ACC112 (cell line): ENCODE measurements around the gene COPS4.

Experiments used
- H2AFZ ChIP-seq: fragments of 200-600 bp; sonication (generic); one replicate; pipeline ENCODE4 v1.6.0; 2017; ENCODE audit warnings: antibody characterized with exemption, low read length; ENCODE audit not compliant: unreplicated experiment
- H3K27ac ChIP-seq: fragments of 200-600 bp; sonication (generic); 2 replicates; pipeline ENCODE4 v1.5.1; 2014; ENCODE audit warnings: low read depth, mild to moderate bottlenecking, antibody characterized with exemption, low read length, moderate library complexity
- H3K27me3 ChIP-seq: fragments of 200-600 bp; sonication (generic); 2 replicates; pipeline ENCODE4 v1.6.1; 2014; ENCODE audit warnings: mild to moderate bottlenecking, antibody characterized with exemption, low read length, moderate library complexity, mixed read lengths; ENCODE audit not compliant: insufficient read depth
- H3K36me3 ChIP-seq: fragments of 200-600 bp; sonication (generic); 2 replicates; pipeline ENCODE4 v1.6.1; 2016; ENCODE audit warnings: mild to moderate bottlenecking, antibody characterized with exemption, low read length, moderate library complexity, mixed read lengths; ENCODE audit not compliant: insufficient read depth
- H3K4me1 ChIP-seq: fragments of 200-600 bp; sonication (generic); one replicate; pipeline ENCODE4 v1.6.1; 2016; ENCODE audit warnings: low read length, mixed read lengths; ENCODE audit not compliant: insufficient read depth, unreplicated experiment, control insufficient read depth
- H3K4me3 ChIP-seq: fragments of 200-600 bp; sonication (generic); 2 replicates; pipeline ENCODE4 v1.5.1; 2014; ENCODE audit warnings: mild to moderate bottlenecking, low read depth, low read length
- H3K79me2 ChIP-seq: fragments of 200-600 bp; sonication (generic); one replicate; pipeline ENCODE4 v1.6.0; 2016; ENCODE audit warnings: low read length; ENCODE audit not compliant: control insufficient read depth, unreplicated experiment, insufficient read depth

COPS4 gene

DNA sequence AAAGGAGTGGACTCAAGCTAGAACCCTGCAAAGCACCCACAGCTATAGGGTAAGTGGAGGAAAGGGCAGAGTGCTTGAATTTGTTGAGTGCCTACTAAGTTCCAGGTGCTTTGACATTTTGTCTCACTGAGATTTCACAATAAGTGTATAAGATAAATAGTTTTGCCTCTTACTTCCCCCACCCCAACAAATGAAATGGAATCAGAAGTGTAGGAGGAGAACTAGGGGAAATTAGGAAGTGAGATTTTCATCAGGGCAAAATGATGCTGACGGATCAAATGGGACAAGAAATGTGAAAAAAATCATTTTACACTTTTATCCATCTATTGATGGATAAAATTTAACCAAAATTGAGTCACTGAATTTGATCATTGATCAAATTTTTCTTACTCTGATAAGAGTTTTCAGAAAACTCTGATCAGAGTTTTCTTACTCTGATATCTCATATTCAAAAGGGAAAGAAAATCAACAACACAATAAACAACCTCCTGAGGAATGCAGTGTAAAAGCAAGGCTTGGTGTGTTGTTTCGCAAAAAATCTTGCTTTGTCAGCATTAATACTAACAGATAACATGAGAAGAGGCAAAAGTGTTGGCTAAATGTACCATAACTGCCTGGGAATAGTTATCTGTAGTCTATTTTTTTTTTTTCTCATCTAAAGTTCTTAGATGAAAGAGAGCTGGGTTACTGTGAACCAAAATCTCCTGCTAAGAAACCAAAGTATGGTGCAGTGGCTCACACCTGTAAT lies 54.6 kb downstream of the COPS4 start:
- no peaks in the 10 kb centered on the region for H3K79me2 ChIP-seq
- H3K27me3 ChIP-seq = no peaks in the 10 kb centered on the region
- H3K4me1 ChIP-seq = no peaks in the 10 kb centered on the region
- H3K36me3 ChIP-seq = no peaks in the 10 kb centered on the region
- H3K4me3 ChIP-seq = no peak overlapping the region
- H2AFZ ChIP-seq = no peak overlapping the region
- H3K27ac ChIP-seq = no peak overlapping the region

DNA sequence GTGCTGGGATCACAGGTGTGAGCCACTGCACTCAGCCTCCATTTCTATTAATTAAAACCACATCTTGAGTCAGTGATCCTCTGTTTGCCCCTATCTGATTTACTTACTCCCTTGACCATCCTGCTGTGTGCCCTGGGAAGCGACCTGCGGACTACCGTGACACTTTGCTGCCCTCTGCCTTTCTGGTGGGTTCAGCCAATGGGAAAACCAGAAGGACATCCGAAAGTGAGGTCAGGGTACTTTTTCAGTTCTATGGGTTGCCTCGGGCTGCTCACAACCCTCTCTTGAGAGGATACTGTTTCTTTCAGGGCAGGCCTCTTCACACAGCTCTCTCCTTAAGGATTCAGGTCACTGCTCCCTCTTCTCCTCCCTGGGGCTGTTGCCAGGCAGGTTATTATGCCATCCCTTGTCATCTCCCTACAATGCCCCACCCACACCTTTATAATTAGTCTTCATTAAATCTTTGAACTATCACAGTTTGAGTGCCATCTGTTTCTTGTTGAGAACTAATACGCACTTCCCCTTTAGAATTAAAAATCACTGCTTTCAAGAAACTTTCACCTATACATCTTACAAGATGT lies 58.2 kb downstream of the COPS4 start:
- H2AFZ ChIP-seq = no peak overlapping the region

DNA sequence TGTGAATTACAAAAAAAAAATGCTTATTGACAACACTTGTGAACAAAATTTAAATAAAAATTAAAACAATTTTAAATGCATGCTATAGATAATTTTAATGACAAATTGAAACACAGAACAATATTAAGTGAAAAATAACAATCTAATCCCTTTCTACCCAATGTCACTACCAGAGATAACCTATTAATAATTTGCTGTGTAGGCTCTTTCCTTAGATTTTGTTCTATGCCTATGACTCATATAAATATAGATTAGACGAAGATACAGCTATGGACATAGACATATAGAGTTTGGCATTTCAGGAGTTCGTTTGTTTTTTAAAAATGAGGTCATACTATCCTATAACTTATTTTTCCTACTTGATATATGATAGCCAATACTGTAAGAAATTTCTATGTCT lies 61.4 kb downstream of the COPS4 start:
- Histone ChIP-seq H3K79me2 (no peaks in the 10 kb centered on the region), H3K27ac (no peak overlapping the region), H3K4me3 (no peak overlapping the region), H3K36me3 (no peaks in the 10 kb centered on the region), H3K27me3 (no peaks in the 10 kb centered on the region), H2AFZ (no peak overlapping the region), H3K4me1 (no peaks in the 10 kb centered on the region)

More for the DNA sequence above, 58.2 kb downstream of the COPS4 start:
- H3K4me1 ChIP-seq = no peaks in the 10 kb centered on the region
- no peaks in the 10 kb centered on the region for H3K36me3 ChIP-seq
- no peak overlapping the region for H3K27ac ChIP-seq
- H3K4me3 ChIP-seq = no peak overlapping the region
- H3K79me2 ChIP-seq = no peaks in the 10 kb centered on the region
- no peaks in the 10 kb centered on the region for H3K27me3 ChIP-seq

DNA sequence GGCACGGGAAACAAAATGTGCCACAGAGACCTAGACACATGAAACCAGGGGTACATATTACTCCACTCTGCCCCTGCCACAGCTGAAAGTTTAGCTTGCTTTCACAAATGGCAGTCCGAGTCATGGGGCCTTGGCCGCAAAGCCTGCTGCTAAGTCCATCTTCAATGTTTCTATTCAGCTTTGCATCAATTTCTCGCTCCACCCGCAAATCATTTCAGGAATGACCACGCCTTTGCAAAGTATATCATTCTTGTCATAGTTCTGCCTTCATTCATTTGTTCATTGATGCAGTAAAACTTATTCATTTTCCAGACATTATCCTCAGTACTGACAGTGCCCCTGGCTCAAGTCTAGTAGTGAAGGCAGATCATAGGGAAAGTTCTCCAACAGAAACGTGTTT lies 70.0 kb downstream of the COPS4 start:
- Histone ChIP-seq H2AFZ (no peak overlapping the region), H3K4me1 (no peaks in the 10 kb centered on the region), H3K27ac (no peak overlapping the region)

DNA sequence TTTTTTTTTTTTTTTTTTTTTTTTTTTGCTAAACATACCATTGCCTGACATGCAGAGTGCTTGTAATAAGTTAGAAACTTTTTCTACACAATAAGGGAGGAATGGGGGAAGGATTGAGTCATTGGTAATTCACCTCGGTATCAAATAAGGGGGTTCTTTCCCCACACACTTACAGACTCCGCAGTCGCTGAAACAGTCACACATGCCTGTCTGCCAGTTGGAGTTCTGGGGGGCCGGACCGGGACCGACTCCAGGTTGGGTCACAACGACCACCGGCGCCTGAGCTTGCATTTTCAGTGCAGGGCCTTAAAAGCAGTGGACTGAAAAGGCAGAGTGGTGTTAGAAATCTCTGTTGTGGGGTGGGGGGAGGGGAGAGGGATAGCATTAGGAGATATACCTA lies 72.6 kb downstream of the COPS4 start:
- no peaks in the 10 kb centered on the region for H3K79me2 ChIP-seq
- no peaks in the 10 kb centered on the region for H3K36me3 ChIP-seq
- peaks cover 3% of the 10 kb centered on the region for H3K4me1 ChIP-seq

More for the DNA sequence above, 70.0 kb downstream of the COPS4 start:
- H3K36me3 ChIP-seq = no peaks in the 10 kb centered on the region
- no peaks in the 10 kb centered on the region for H3K79me2 ChIP-seq
- no peaks in the 10 kb centered on the region for H3K27me3 ChIP-seq
- H3K4me3 ChIP-seq = no peak overlapping the region

DNA sequence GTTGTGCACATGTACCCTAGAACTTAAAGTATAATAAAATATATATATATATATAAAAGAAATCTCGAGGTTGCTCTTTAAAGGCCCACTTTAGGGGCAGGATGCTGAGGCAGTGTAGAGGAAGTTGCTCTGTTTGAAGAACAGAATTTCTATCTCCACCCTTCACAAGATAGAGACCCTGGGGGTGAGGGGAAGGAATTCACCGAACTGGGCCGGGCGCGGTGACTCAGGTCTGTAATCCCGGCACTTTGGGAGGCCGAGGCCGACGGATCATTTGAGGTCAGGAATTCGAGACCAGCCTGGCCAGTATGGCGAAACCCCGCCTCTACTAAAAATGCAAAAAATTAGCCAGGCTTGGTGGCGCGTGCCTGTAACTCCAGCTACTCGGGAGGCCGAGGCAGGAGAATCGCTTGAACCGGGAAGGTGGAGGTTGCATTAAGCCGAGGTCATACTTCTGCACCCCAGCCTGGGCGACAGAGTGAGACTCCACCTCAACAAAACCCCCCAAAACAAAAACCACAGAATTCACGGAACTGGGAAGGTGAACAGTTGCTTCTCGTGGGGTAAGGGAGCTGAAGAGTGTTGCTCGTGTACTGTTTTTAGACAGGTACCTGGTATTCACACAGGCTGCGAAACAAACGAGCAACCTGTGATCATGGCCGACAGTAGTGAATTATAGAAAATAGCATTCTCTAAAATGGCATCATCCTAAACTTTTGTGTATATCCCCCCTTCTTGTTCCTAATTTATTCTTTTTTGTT lies 73.3 kb downstream of the COPS4 start:
- Histone ChIP-seq H2AFZ (no peak overlapping the region), H3K36me3 (no peaks in the 10 kb centered on the region)

More for the DNA sequence above, 72.6 kb downstream of the COPS4 start:
- H3K27ac ChIP-seq = no peak overlapping the region
- no peak overlapping the region for H2AFZ ChIP-seq
- H3K4me3 ChIP-seq = no peak overlapping the region
- no peaks in the 10 kb centered on the region for H3K27me3 ChIP-seq

DNA sequence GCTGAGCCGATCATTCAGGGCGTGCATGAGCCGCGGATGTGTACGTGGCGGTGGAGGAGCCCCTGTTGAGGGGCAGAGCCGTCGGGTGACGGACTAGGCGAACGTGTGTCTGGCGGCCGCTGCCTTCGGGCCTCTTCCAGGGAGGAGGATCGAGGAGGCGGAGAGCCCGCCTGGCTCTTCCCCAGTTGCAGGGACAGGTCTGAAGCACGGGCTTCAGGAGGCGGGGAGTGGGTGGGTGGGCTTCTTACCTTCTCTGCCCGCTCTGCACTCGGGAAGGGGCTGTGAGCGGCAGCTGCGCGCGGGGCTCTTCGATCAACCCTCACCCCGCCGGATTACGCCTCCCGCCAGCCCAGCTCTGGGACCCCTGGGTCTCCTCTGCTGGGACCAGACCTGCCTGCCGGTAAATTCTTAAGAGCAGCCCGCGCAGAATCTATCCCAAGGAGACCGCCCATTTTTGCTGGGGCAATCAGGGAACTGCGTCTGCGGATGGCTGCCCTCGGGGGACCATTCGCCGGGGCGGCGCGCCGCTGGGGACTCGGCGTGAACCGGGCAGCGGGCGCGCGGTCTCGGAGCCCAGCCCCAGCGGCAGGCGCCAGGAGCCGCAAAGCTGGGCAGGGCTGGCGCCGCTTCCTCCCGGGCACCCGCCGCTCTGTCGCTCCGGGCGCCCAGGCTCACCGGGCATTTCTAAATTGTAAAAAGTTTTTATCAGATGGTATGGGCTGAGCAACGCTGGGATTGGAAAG lies 74.7 kb downstream of the COPS4 start:
- Histone ChIP-seq H3K27me3 (no peaks in the 10 kb centered on the region), H3K27ac (peak overlapping the region; percentile 22; the same call in 1 of the 2 replicates), H3K4me1 (peaks cover 8% of the 10 kb centered on the region), H3K79me2 (no peaks in the 10 kb centered on the region), H3K4me3 (peak overlapping the region; percentile 81), H3K36me3 (no peaks in the 10 kb centered on the region), H2AFZ (peak overlapping the region; percentile 99)

More for the DNA sequence above, 73.3 kb downstream of the COPS4 start:
- Histone ChIP-seq H3K4me3 (no peak overlapping the region), H3K4me1 (peaks cover 3% of the 10 kb centered on the region), H3K27ac (no peak overlapping the region), H3K79me2 (no peaks in the 10 kb centered on the region), H3K27me3 (no peaks in the 10 kb centered on the region)

DNA sequence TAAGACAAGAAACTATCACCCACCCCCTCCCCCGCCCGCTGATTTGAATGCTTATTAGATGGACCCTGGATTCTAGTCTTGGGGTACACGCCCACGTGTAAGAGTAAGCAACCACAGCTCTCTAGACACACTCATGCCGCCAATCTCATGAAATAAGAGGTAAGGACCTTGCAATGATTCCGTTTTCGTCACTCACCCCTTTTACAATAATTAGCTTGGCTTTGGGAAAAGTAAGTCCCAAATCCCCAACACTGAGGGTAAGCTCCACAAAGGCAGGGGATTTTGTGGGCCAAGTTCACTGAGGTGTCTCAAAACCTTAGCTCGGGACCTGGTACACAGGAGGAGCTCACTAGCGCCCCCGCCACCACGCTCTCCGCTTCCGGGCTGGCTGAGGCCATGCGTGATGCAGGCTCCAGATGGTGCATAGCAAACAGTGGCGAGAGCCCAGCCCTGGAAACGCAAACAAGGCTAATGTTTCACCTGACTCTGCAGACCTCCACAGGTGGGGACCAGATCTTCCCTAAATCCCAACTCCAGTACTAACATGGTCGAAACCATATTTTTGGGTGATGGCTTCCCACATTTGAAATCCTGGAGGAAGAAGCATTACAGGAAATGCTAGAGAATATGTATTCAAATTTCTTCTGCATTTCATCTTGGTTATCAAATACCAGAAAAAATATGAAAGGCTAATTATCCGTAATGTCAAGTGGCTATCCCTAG lies 75.4 kb downstream of the COPS4 start:
- no peaks in the 10 kb centered on the region for H3K27me3 ChIP-seq
- peak overlapping the region; percentile 99 for H2AFZ ChIP-seq
- peak overlapping the region; percentile 22 for H3K27ac ChIP-seq
- H3K4me1 ChIP-seq = peaks cover 15% of the 10 kb centered on the region
- peak overlapping the region; percentile 81 for H3K4me3 ChIP-seq
- H3K36me3 ChIP-seq = no peaks in the 10 kb centered on the region
- no peaks in the 10 kb centered on the region for H3K79me2 ChIP-seq

DNA sequence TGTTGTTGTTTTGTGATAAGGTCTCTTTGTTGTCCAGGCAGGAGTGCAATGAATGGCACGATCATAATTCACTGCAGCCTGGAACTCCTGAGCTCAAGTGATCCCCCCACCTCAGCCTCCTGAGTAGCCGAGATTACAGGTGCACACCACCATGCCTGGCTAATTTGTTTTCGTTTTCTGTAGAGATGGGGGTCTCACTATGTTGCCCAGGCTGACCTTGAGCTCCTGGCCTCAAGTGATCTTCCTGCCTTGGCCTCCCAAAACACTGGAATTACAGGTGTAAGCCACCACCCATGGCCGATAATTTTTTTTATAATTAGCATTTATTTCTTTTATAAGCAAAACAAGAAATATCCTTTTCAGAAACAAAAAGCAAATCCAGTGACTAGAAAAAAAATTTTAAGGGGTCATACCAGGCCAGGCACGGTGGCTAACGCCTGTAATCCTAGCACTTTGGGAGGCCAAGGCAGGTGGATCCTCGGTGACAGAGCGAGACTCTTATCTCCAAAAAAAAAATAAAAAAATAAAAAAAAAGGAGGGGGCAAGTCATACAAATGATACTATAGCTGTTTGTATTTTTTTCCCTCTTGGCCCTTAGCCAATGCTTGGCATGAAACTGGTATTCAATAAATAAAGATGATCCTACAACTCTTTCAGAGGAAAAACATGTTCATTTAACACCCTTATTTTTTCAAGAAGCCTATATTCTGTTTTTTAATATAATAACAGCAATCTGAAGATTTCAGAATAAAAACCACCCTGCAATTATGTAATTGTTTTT lies 76.2 kb downstream of the COPS4 start:
- no peaks in the 10 kb centered on the region for H3K27me3 ChIP-seq
- no peaks in the 10 kb centered on the region for H3K36me3 ChIP-seq
- no peaks in the 10 kb centered on the region for H3K79me2 ChIP-seq
- peak overlapping the region; percentile 99 for H2AFZ ChIP-seq
- H3K4me3 ChIP-seq = peak overlapping the region; percentile 81
- H3K27ac ChIP-seq = no peak overlapping the region
- peaks cover 18% of the 10 kb centered on the region for H3K4me1 ChIP-seq
